Ecto neural progenitor cell (in vitro differentiated cells): ENCODE results near the gene VSIG1.

Source experiments
- DNase-seq: peaks from one replicate; pipeline ENCODE4 v3.0.0-alpha.2; 2018; ENCODE audit warnings: low spot score

VSIG1 gene

GRCh38 chrX:108044554-108045256 lies at the start of gene VSIG1:
Gene VSIG1, plus strand, starts transcription at chrX:108045065. Its CDS starts 66 bp downstream, at chrX:108045131.
- DNase-seq = no peak

- no peak for DNase-seq
Observed at GRCh38 chrX:107996124-107996523, 48.7 kb upstream of the VSIG1 start.

DNA sequence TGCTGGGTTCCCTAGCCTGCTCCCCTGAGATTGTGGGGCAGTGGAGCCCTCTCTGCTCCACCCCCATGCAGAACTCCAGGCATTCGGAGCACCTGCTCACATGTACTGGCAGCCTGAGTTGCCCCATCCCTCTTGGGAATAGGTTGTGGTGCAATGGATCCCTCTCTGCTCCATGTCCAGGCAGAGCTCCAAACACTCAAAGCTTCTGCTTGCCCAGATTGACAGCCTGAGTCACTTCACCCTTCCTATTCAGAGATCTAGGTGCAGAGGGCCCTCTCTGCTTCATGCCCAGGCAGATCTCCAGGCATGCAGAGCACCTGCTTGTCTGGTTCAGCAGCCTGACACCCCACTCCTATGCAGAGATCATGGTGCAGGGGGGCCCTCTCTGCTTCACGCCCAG lies 44.1 kb upstream of the VSIG1 start:
- DNase-seq = no peak

- DNase-seq = no peak
Observed at GRCh38 chrX:108001218-108001814, 43.5 kb upstream of the VSIG1 start.

GRCh38 chrX:108018656-108019381 lies 26.0 kb upstream of the VSIG1 start:
- no peak for DNase-seq

DNA sequence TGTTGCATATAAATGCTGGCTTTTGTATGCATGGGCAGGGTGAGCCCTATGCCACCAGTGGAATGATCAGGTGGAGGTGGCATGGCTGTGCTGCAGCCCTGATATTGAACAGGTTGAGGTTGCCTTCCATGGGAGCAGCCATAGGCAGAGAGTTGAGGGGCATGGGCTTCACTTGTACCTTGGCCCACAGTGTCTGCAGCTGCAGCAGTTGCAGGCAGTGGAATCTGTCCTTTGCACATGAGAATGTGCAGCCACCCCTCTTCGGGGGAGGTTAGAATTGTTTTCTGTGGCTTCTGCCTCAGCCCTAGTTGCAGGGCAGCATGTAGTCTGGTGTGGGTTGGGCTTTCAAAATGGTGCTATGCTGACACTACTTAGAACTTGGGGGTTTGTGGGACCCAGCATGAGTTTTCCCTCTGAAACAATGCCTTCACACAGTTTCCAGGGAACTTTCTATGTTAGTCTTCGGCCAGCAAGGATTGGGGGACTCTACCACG lies 25.4 kb upstream of the VSIG1 start:
- no peak for DNase-seq

GRCh38 chrX:108020631-108021030 lies 24.2 kb upstream of the VSIG1 start:
- no peak for DNase-seq

GRCh38 chrX:108022491-108023089 lies 22.3 kb upstream of the VSIG1 start:
- DNase-seq = no peak

GRCh38 chrX:108025376-108025775 lies 19.5 kb upstream of the VSIG1 start:
- DNase-seq = no peak

GRCh38 chrX:108025954-108026600 lies 18.8 kb upstream of the VSIG1 start:
- no peak for DNase-seq

GRCh38 chrX:108028854-108029253 lies 16.0 kb upstream of the VSIG1 start:
- DNase-seq = no peak

- DNase-seq = no peak
Observed at GRCh38 chrX:108029928-108030711, 14.7 kb upstream of the VSIG1 start.

- no peak for DNase-seq
Observed at GRCh38 chrX:108032944-108033343, 11.9 kb upstream of the VSIG1 start.

DNA sequence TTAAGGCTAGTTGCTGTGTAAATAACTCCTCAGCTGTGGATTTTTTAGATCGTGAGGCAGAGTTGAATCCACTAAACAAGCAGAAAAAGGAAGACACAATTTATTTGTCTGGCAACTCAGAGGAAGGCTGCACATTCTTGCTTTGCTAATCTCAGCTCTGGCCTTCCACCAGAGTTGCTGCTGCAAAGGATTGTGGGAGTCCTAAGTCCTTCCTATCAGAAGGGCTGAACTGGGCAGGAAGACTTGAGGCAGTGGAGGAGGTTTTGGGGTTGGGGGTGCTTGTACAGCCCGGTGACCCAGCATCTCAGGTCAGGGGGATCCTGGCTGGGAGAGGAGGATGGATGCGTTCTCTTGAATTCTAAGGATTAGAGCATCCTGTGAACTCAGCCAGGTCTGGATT lies 11.0 kb upstream of the VSIG1 start:
- no peak for DNase-seq

DNA sequence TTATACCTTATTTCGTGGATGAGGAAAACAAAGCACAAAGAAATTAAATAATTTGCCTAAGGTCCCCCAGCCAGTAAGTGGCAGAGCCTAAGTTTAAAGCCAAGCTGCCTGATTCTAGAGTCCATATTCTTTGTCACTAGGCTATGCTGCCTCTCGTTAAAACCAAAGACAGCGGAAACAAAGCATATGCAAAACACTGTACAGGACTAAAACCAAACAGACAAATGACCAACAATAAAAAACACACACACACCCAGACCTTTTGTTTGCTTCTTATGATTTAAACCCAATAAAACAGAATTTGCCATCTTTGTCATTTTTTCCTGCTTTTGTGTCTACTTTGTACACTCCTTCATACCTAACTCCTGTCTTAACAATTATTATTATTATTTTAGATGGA lies 10.1 kb upstream of the VSIG1 start:
- DNase-seq = no peak

DNA sequence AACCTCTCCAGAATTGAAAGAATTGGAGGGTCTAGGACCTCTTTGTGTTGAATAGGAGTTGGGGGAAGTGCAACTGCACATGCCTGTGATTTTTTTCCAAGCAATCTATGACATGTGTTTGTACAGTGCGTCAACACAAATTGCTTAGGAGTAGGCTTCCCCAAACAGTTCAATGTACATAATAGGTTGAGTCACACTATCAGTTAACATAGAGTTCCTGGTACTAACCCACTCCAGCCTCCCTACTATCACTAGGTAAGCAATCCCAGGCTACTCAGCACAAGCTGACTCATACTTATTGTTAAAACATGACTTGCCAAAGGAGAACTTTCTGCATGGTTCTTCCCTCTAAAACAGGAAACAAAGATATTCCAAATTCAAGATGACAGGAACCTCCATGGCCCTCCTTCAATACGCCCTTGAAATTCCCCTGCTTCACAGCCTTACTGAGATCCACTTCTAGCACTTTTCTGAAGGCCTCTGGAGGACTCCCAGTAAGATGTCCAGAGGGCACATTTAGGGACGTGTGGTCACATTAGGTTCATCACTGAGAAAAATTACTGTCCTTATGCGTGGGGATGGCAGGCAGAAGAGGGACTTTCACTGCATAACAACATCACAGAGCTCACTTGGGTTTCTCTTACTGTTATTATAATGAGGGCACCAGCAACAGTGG lies 8.4 kb upstream of the VSIG1 start:
- no peak for DNase-seq

DNA sequence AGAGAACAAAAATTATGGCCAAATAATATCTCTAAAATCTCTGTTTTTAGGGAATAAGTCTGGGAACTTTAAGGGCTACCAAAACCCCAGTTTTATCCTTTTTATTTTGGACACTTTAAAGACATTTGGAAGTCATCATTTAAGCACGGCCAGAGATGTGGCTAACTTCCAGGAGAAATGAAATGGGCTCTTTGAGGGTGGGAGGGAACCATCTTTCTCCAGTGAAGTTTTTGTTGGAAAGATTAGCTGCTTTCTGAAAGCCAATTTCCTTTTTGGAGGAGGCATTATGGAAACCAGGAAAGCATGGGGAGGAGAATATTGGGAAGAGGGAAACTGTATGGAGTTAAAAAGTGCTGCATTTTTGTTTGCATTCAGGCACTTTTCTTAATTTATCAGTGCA lies 4.8 kb downstream of the VSIG1 start:
- no peak for DNase-seq

DNA sequence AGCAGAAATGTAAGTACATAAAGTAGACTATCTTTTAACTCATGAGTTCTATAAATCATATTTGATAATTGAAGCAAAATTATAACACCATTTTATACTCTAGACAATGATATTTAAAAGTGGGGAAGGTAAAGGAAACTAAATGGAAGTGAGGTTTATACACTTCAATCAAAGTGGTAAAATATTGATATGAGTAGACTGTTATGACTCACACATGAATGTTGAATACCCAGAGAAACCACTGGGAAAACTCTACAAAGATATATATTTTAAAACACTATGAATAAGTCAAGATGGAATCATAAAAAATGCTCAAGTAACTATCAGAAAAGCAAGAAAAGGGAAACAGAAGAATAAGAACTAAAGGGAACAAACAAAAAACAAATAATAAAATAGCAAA lies 8.4 kb downstream of the VSIG1 start:
- no peak for DNase-seq

DNA sequence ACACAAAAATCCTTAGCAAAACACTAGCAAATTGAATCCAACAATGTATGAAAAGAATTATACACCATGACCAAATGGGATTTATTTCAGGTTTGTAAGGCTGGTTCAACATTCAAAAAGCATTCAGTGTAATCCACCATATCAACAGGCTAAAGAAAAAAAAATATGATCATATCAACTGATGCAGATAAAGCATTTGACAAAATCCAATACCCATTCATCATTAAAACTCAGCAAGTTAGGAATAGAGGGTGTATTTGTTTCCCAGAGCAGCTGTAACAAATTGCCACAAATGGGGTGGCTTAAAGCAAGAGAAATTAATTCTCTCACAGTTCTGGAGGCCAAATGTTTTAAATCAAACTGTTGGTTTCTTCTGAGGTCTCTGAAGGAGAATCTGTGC lies 10.7 kb downstream of the VSIG1 start:
- DNase-seq = no peak

DNA sequence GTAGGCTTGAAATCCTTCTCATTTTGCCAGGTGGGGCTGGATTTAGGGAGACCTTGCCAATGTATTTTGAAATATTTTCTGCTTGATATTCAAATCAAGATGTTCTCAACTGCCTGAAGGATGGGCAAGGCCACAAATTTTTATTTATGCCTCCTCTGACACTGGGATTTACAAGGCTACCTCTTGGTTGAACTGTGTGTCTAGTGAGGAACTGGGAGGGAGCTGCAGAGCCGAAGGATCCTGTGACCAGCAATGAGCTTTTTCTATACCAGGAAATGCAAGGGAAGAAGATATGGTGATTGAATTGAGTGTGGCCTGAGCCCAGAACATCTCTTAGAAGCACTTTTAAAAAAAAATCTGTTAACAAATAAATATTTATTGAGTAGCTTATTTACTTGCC lies 14.9 kb downstream of the VSIG1 start:
- DNase-seq = no peak

DNA sequence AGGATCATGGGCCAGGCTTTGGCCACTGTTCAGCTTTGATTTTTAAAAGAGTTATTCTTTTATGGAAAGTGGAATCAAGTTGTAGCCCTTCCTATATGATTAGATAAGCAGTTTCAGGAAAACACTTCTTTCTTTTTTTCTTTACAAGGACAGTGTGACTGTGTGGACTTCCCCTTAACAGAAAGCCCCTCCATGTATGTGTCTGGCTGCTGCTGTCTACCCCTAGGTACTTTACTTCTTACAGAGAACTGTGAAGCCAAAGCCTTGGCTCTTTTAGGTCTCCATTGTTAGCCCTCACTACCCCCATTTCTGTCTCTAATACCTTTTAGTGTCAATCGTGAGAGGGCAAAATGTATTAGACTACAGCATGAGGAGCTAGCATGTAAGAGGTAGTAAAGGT lies 19.1 kb downstream of the VSIG1 start:
- DNase-seq = no peak
